Prostate gland (tissue), 2 donors: ENCODE results near the gene SIDT2.

Source experiments
- CTCF ChIP-seq, 4 experiments: fragments of 200-600 bp in 2 of 4; fragments of 450-650 bp in 2 of 4; sonication (generic) in 2 of 4; IDR thresholded peaks; 1 replicate in 3 of 4; 2 replicates in 1 of 4; pipeline ENCODE4 v1.5.1; 2016 to 2019; ENCODE audit warnings: antibody characterized with exemption in 4 of 4, mild to moderate bottlenecking in 2 of 4, moderate library complexity in 2 of 4
- POLR2AphosphoS5 ChIP-seq: sonication (generic); formaldehyde crosslinking; IDR thresholded peaks from one replicate; pipeline ENCODE4 v1.6.1; 2017; ENCODE audit warnings: antibody characterized with exemption

DNA sequence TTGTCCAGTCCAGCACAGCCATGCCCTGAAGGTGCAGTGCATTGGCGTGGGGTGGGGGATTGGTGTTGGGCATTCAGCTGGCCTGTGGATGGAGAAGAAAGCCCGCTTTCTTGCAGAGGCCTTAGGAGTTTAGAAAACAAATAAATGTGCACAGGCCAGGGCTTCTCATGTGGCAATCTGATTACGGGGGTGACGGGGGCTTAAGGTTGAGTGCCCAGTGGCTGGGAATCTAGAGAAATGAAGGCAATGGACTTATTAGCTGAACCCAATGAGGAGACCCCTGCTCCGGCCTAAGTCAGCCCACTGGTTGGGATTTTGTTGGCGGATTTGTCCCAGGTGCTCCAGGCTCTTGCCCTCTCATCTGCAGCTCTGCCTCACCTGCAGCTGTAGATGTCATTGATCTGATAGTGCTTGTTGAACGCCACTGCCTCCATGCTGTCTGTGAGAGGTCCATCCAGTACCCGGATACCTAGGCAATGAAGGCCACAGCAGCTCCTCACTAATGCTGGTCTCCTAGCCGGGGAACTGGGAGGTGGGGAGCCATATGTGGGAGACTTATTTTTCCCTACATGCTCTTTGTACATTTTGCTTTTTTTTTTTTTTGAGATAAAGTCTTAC, 47.1 kb downstream of the SIDT2 start:
- no peak for TF ChIP-seq CTCF (IDR thresholded peaks at IDR 0.05)
- TF ChIP-seq POLR2AphosphoS5: no peak
